ENCODE measurements around the gene CCR2.

The CCR2 gene

DNA sequence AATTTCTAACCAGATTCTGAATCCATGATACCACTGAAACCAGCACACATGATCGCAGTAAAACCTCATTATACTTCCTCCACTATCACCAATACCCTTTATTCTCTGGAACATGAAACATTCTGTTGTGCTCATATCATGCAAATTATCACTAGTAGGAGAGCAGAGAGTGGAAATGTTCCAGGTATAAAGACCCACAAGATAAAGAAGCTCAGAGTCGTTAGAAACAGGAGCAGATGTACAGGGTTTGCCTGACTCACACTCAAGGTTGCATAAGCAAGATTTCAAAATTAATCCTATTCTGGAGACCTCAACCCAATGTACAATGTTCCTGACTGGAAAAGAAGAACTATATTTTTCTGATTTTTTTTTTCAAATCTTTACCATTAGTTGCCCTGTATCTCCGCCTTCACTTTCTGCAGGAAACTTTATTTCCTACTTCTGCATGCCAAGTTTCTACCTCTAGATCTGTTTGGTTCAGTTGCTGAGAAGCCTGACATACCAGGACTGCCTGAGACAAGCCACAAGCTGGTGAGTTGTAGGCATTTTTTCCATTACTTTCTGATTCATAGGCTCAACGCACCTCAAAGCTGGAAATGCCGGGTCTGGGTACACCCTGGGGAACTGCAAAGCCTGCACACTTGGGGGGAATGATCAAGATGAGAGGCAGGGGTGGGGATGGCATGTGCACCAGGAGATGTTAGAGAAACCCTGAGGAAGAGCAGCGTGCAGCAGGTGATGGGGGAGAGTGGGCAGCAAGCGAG is at the start of gene CCR2:
CCR2 (plus strand) TSS at position 465 of the 764 bp plus-strand sequence. CDS start 3,417 bp downstream, outside the sequence.
- TF ChIP-seq ZNF18 (tag by site-specific recombination; IDR thresholded peaks at IDR 0.05): no peak
- no peak for TF ChIP-seq ZNF777 (tag by site-specific recombination; IDR thresholded peaks at IDR 0.05; ENCODE audit: borderline replicate concordance)
- no peak for TF ChIP-seq ZNF624 (tag by site-specific recombination; IDR thresholded peaks at IDR 0.05)
- TF ChIP-seq KLF8 (tag by site-specific recombination; IDR thresholded peaks at IDR 0.05): no peak
- no peak for TF ChIP-seq ZNF660 (tag by site-specific recombination; IDR thresholded peaks at IDR 0.05)
- no peak for TF ChIP-seq SCRT1 (tag by site-specific recombination; IDR thresholded peaks at IDR 0.05; ENCODE audit: borderline replicate concordance)
- TF ChIP-seq, protein P1, sequence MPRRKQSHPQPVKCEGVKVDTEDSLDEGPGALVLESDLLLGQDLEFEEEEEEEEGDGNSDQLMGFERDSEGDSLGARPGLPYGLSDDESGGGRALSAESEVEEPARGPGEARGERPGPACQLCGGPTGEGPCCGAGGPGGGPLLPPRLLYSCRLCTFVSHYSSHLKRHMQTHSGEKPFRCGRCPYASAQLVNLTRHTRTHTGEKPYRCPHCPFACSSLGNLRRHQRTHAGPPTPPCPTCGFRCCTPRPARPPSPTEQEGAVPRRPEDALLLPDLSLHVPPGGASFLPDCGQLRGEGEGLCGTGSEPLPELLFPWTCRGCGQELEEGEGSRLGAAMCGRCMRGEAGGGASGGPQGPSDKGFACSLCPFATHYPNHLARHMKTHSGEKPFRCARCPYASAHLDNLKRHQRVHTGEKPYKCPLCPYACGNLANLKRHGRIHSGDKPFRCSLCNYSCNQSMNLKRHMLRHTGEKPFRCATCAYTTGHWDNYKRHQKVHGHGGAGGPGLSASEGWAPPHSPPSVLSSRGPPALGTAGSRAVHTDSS (tag by site-specific recombination; IDR thresholded peaks at IDR 0.05): no peak
- TF ChIP-seq ZNF544 (tag by site-specific recombination; IDR thresholded peaks at IDR 0.05): no peak
- TF ChIP-seq ZXDB (tag by site-specific recombination; IDR thresholded peaks at IDR 0.05): no peak
- no peak for TF ChIP-seq ZNF354C (tag by site-specific recombination; IDR thresholded peaks at IDR 0.05; ENCODE audit: borderline replicate concordance, low read depth)
- no peak for TF ChIP-seq ZNF654 (tag by site-specific recombination; IDR thresholded peaks at IDR 0.05; ENCODE audit: low read depth)
- CTCF ChIA-PET: interaction anchor here (0.6 to 1.4 kb wide), 2 partner anchors 15 to 34 kb away, joined by 4 read pairs; no protein-coding TSS in a partner anchor
- H3K36me3 ChIP-seq (ENCODE audit: control insufficient read depth in 2 of 2, insufficient read depth in 1 of 2, low read length in 2 of 2): no peaks in the 10 kb centered on the region
- H3K27ac ChIP-seq (ENCODE audit: extremely low read depth, low read depth, low read length): no peak within 1 kb of the TSS
- H3K9me3 ChIP-seq (ENCODE audit: control insufficient read depth, insufficient read depth, low read depth, low read length): no peaks in the 10 kb centered on the region
- no peak within 1 kb of the TSS for H3K4me3 ChIP-seq (ENCODE audit: low read depth, low read length)
- POLR2A ChIA-PET: no interaction called here
- no peaks in the 10 kb centered on the region for H3K4me1 ChIP-seq (ENCODE audit: control insufficient read depth, insufficient read depth, low read length)

- CTCF ChIA-PET: no interaction called here
- POLR2A ChIA-PET: no interaction called here
Observed at GRCh38 chr3:46304739-46305138, 49.2 kb upstream of the CCR2 start.

More at GRCh38 chr3:46304739-46305138, 49.2 kb upstream of the CCR2 start:
- Histone ChIP-seq H3K27ac (ENCODE audit: extremely low read depth, low read depth, low read length) (no peak overlapping the region), H3K9me3 (ENCODE audit: control insufficient read depth, insufficient read depth, low read depth, low read length) (no peaks in the 10 kb centered on the region), H3K4me3 (ENCODE audit: low read depth, low read length) (no peak overlapping the region), H3K4me1 (ENCODE audit: control insufficient read depth, insufficient read depth, low read length) (no peaks in the 10 kb centered on the region), H3K36me3 (ENCODE audit: control insufficient read depth in 2 of 2, insufficient read depth in 1 of 2, low read length in 2 of 2) (no peaks in the 10 kb centered on the region)
- TF ChIP-seq ZEB2 (tag by site-specific recombination; IDR thresholded peaks at IDR 0.05): no peak
- TF ChIP-seq ZNF350 (tag by site-specific recombination; IDR thresholded peaks at IDR 0.05): no peak
- TF ChIP-seq ZNF629 (tag by site-specific recombination; IDR thresholded peaks at IDR 0.05): no peak
- no peak for TF ChIP-seq ZNF354C (tag by site-specific recombination; IDR thresholded peaks at IDR 0.05; ENCODE audit: borderline replicate concordance, low read depth)
- TF ChIP-seq, protein P2, sequence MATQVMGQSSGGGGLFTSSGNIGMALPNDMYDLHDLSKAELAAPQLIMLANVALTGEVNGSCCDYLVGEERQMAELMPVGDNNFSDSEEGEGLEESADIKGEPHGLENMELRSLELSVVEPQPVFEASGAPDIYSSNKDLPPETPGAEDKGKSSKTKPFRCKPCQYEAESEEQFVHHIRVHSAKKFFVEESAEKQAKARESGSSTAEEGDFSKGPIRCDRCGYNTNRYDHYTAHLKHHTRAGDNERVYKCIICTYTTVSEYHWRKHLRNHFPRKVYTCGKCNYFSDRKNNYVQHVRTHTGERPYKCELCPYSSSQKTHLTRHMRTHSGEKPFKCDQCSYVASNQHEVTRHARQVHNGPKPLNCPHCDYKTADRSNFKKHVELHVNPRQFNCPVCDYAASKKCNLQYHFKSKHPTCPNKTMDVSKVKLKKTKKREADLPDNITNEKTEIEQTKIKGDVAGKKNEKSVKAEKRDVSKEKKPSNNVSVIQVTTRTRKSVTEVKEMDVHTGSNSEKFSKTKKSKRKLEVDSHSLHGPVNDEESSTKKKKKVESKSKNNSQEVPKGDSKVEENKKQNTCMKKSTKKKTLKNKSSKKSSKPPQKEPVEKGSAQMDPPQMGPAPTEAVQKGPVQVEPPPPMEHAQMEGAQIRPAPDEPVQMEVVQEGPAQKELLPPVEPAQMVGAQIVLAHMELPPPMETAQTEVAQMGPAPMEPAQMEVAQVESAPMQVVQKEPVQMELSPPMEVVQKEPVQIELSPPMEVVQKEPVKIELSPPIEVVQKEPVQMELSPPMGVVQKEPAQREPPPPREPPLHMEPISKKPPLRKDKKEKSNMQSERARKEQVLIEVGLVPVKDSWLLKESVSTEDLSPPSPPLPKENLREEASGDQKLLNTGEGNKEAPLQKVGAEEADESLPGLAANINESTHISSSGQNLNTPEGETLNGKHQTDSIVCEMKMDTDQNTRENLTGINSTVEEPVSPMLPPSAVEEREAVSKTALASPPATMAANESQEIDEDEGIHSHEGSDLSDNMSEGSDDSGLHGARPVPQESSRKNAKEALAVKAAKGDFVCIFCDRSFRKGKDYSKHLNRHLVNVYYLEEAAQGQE (tag by site-specific recombination; IDR thresholded peaks at IDR 0.05): no peak
- TF ChIP-seq ZNF175 (tag by site-specific recombination; IDR thresholded peaks at IDR 0.05): no peak
- TF ChIP-seq ZNF521 (tag by site-specific recombination; IDR thresholded peaks at IDR 0.05): no peak
- TF ChIP-seq ZNF677 (tag by site-specific recombination; IDR thresholded peaks at IDR 0.05): no peak
- no peak for TF ChIP-seq TRIM28 (IDR thresholded peaks at IDR 0.05; ENCODE audit: borderline replicate concordance, low read length)
- TF ChIP-seq ZNF10 (tag by site-specific recombination; IDR thresholded peaks at IDR 0.05): no peak
- TF ChIP-seq, protein P3, sequence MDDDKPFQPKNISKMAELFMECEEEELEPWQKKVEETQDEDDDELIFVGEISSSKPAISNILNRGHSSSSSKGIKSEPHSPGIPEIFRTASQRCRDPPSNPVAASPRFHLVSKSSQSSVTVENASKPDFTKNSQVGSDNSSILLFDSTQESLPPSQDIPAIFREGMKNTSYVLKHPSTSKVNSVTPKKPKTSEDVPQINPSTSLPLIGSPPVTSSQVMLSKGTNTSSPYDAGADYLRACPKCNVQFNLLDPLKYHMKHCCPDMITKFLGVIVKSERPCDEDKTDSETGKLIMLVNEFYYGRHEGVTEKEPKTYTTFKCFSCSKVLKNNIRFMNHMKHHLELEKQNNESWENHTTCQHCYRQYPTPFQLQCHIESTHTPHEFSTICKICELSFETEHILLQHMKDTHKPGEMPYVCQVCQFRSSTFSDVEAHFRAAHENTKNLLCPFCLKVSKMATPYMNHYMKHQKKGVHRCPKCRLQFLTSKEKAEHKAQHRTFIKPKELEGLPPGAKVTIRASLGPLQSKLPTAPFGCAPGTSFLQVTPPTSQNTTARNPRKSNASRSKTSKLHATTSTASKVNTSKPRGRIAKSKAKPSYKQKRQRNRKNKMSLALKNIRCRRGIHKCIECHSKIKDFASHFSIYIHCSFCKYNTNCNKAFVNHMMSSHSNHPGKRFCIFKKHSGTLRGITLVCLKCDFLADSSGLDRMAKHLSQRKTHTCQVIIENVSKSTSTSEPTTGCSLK (tag by site-specific recombination; IDR thresholded peaks at IDR 0.05): no peak
- TF ChIP-seq ZFP37 (tag by site-specific recombination; IDR thresholded peaks at IDR 0.05): no peak

All from HEK293 (cell line).